ENCODE data around the gene CSNK1G2.
A peak's percentile ranks its signal among the peaks of the same experiment; 100 is the strongest.

The CSNK1G2 gene

GRCh38 chr19:1941146-1942077, at the start of gene CSNK1G2:
Gene CSNK1G2 (plus strand): TSS chr19:1941172. CDS start chr19:1969773, 28,601 bp downstream.
- DNase-seq: no peak

GRCh38 chr19:1893791-1894190, 47.2 kb upstream of the CSNK1G2 start:
- no peak for DNase-seq

- no peak for DNase-seq
These were observed 44.5 kb upstream of the CSNK1G2 start for GRCh38 chr19:1896508-1896907.

GRCh38 chr19:1901940-1902404, 39.0 kb upstream of the CSNK1G2 start:
- DNase-seq: no peak

GRCh38 chr19:1902923-1903322, 38.0 kb upstream of the CSNK1G2 start:
- DNase-seq: no peak

- DNase-seq: no peak
These were observed 36.2 kb upstream of the CSNK1G2 start for GRCh38 chr19:1904860-1905109.

- DNase-seq: peak; percentile 92
These were observed 35.7 kb upstream of the CSNK1G2 start, which contains the start of the genes ADAT3 and SCAMP4 for GRCh38 chr19:1905110-1905862. Gene ADAT3 (plus strand): TSS chr19:1905399. CDS start chr19:1912048, 6,649 bp downstream. Gene SCAMP4 (plus strand): TSS chr19:1905399. CDS start chr19:1915020, 9,621 bp downstream.

- no peak for DNase-seq
These were observed 35.1 kb upstream of the CSNK1G2 start for GRCh38 chr19:1905863-1906375.

GRCh38 chr19:1906985-1907562, 33.9 kb upstream of the CSNK1G2 start:
- DNase-seq: no peak

- DNase-seq: no peak
These were observed 33.2 kb upstream of the CSNK1G2 start for GRCh38 chr19:1907563-1908363.

GRCh38 chr19:1908364-1908678, 32.7 kb upstream of the CSNK1G2 start:
- DNase-seq: no peak

- no peak for DNase-seq
These were observed 31.3 kb upstream of the CSNK1G2 start for GRCh38 chr19:1909761-1910080.

- DNase-seq: no peak
These were observed 30.8 kb upstream of the CSNK1G2 start for GRCh38 chr19:1910177-1910576.

- no peak for DNase-seq
These were observed 29.9 kb upstream of the CSNK1G2 start for GRCh38 chr19:1911098-1911497.

GRCh38 chr19:1911995-1912394, 29.0 kb upstream of the CSNK1G2 start:
- DNase-seq: no peak

GRCh38 chr19:1912760-1913505, 28.0 kb upstream of the CSNK1G2 start:
- no peak for DNase-seq

GRCh38 chr19:1913781-1914577, 27.0 kb upstream of the CSNK1G2 start:
- DNase-seq: no peak

- no peak for DNase-seq
These were observed 26.1 kb upstream of the CSNK1G2 start for GRCh38 chr19:1914826-1915341.

GRCh38 chr19:1917146-1917545, 23.8 kb upstream of the CSNK1G2 start:
- no peak for DNase-seq

GRCh38 chr19:1917926-1918325, 23.0 kb upstream of the CSNK1G2 start:
- DNase-seq: no peak

- no peak for DNase-seq
These were observed 22.0 kb upstream of the CSNK1G2 start for GRCh38 chr19:1918975-1919374.
